GM12891 (cell line): Measurements from ENCODE around the gene MYL7.
A peak's percentile ranks its signal among the peaks of the same experiment; 100 is the strongest.

Source experiments
- DNase-seq: peaks from one replicate; pipeline ENCODE4 v3.0.0; 2011; ENCODE audit warnings: low spot score; ENCODE audit not compliant: insufficient read length
- FAIRE-seq: peaks from 2 replicates; lab custom pipeline; 2011; peaks lifted over from hg19 to GRCh38; lab: Jason Lieb, UNC
- PAX5 ChIP-seq: IDR thresholded peaks from 2 replicates; pipeline ENCODE4 v1.6.1; 2011; ENCODE audit warnings: low read length, moderate library complexity, mild to moderate bottlenecking; ENCODE audit not compliant: insufficient read depth, severe bottlenecking
- POLR2A ChIP-seq: IDR thresholded peaks from 2 replicates; pipeline ENCODE4 v1.6.1; 2011; ENCODE audit warnings: low read depth, low read length, control low read depth
- POLR2AphosphoS5 ChIP-seq: IDR thresholded peaks from 2 replicates; pipeline ENCODE4 v1.6.1; 2011; ENCODE audit warnings: low read depth, low read length, control low read depth
- POU2F2 ChIP-seq: IDR thresholded peaks from 2 replicates; pipeline ENCODE4 v1.6.1; 2011; ENCODE audit warnings: low read depth, mild to moderate bottlenecking, control low read depth, low read length, moderate library complexity
- SPI1 ChIP-seq: IDR thresholded peaks from 2 replicates; pipeline ENCODE4 v1.6.1; 2011; ENCODE audit warnings: low read depth, low read length, control low read depth
- TAF1 ChIP-seq: IDR thresholded peaks from 2 replicates; pipeline ENCODE4 v1.6.1; 2011; ENCODE audit warnings: low read depth, low read length, control low read depth

The MYL7 gene

DNA sequence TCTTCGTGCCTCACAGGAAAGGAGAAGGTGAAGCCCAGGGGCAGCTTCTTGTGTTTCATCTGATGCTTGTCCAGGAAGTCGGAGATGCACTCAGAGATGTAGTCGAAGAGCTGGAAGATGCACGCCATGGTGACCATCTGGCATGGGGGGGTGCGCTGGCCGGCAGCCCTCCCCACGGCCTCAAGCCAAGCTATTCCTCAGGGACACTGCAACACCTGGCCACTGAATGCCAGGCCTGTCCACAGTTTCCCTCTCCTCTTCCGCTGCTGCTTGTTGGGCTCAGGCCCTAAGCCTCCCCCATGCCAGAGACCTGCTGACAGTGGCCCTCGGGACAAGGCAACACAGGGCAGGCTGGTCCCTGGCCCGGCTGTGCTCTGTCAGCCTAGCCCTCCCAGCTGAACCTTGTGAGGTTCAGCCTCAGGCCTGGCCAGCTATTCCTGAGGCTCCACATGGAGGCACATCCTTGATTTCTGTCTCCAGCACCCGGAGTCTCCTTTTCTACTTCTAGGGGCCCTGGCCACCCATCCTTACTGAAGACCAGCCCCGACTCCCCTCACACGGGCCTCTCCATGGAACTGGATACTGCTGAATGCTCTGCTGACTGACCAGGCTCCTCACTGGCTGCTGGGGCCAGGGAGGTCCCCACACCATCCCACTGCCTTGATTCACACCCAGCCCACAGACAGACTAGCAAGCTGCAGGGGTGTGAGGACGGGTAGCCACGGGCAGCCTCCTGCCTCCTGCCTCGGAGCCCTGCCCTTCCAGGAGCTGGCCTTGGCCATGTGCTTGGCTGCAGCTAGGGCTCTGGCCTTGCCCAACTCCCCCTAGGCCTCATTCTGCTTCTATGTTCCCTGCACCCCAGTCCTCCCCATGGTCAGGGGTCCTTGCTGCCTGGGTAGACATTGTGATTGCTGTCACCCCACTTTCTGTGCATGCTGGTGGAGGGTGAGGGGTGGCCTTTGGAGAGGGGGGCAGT, 10.1 kb upstream of the MYL7 start:
- TF ChIP-seq POLR2AphosphoS5 (no peak), PAX5 (no peak), SPI1 (no peak), POU2F2 (no peak), POLR2A (no peak), TAF1 (no peak)
- no peak for FAIRE-seq
- DNase-seq: no peak

DNA sequence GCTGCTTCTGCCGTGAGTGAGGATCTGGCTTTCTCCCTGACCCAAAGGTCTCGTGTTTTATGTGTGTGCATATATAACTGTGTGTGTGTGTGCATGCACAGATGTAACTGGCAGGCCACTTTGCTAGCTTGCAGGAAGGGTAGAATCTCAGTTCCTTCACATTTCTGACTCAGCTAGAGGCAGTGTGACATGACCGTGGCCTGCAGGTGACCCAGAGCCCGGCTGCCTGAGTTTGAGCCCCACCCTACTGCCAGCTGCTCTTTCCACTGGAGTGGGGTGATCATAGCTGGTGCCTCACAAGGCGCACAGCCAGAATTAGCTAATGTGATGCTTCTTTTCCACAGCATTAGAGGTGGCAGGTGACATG, 9.3 kb upstream of the MYL7 start:
- peak; percentile 73 for DNase-seq
- FAIRE-seq: peak; percentile 99

DNA sequence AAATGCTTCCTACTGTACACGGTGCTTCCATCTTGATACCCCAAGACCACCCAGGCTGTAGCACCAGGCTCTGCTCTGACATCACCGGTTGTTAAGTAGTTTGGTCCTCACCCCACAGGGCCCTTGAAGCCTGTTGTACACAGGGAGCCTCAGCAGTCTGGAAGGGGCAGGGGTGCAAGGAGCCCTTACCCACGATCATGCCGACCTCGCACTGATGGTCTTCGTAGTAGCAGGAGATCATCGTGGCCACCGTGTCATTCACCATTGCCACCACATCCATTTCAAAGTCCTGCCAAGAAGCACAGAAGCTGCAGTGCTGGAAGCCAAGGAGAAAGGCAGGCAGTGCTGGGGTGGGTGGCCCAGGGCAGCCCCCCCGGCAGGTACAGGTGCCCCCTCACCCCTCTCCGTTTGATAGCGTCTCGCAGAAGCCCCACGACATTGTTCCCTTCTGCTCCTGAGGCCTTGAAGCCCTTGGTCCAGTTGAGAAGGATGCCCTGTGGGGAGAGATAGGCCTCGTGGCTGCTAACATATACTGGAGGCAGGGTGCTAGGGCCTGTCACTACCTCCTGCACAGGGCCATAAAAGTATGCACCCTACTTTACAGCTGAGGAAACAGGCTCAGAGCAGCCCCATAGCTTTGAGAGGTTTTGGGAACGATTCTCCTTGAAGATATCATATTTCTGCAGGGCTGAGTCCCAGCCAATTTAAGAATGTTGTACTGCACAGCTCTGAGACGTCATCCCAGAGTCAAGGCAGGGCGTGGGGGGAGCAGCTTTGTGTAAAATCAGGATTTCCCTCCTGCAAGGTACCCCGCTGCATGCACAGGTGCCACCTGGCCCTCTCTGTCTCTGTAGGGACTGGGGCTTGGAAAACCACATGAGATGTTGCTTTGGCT, 8.7 kb upstream of the MYL7 start:
- no peak for TF ChIP-seq SPI1
- TF ChIP-seq POLR2AphosphoS5: no peak
- TF ChIP-seq PAX5: no peak
- TF ChIP-seq POLR2A: no peak
- TF ChIP-seq POU2F2: no peak
- TF ChIP-seq TAF1: no peak
- no peak for DNase-seq
- no peak for FAIRE-seq

More for the DNA sequence above, 9.3 kb upstream of the MYL7 start:
- TF ChIP-seq PAX5: no peak
- no peak for TF ChIP-seq POLR2A
- TF ChIP-seq SPI1: peak; percentile 86
- TF ChIP-seq POU2F2: 0 out of 2 replicates have a peak, but pooled peaks have one; percentile 41
- TF ChIP-seq POLR2AphosphoS5: no peak
- no peak for TF ChIP-seq TAF1

DNA sequence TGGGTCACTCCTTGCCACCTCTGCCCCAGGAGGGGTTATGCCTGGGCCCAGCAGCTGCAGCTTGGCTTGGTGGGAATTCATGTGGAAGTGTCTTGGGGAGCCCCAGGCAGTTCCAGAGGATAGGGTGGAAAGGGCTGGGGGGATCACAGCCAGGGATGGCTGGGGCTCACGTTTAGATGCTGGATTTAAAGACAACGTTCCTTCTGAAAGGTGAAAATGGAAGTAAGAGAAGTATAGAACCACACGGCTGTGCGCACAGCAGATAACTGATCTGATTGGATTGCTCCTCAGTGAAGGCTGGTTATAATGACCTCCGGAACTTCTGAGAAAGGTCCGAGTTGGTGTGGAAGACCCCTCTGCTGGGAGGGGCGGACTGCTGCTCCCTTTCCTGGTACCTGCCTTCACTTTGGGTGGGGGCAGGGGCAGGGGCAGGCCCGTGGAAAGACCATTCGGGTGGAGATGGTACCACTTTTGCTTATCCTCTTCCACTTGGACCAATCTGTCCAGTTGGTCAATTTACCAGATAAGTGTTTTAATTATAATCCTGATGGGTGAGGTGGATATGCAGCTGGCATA, 7.9 kb upstream of the MYL7 start:
- no peak for DNase-seq
- TF ChIP-seq TAF1 (no peak), POLR2AphosphoS5 (no peak), POLR2A (no peak), POU2F2 (no peak), PAX5 (no peak), SPI1 (no peak)
- no peak for FAIRE-seq

DNA sequence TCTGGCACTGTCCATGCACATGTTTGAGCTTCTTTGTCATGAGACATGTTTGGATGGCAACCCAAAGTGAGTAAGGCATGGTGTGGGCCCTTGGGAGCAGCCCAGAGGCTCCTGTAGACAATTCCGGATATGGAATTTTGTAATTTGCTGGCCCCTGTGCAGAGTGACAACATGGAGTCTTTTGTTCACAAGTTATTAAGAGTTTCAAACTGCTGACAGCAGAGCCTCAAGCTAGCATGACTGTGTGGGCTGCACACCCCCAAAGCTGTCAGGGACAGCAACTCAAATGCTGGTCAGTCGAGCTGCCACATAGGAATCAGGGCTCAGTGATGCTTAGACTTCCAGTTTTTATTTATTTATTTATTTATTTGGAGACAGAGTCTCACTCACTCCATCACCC, 7.0 kb upstream of the MYL7 start:
- DNase-seq (no peak), FAIRE-seq (no peak)
- TF ChIP-seq POU2F2 (no peak), POLR2AphosphoS5 (no peak), SPI1 (no peak), POLR2A (no peak), TAF1 (no peak), PAX5 (no peak)

DNA sequence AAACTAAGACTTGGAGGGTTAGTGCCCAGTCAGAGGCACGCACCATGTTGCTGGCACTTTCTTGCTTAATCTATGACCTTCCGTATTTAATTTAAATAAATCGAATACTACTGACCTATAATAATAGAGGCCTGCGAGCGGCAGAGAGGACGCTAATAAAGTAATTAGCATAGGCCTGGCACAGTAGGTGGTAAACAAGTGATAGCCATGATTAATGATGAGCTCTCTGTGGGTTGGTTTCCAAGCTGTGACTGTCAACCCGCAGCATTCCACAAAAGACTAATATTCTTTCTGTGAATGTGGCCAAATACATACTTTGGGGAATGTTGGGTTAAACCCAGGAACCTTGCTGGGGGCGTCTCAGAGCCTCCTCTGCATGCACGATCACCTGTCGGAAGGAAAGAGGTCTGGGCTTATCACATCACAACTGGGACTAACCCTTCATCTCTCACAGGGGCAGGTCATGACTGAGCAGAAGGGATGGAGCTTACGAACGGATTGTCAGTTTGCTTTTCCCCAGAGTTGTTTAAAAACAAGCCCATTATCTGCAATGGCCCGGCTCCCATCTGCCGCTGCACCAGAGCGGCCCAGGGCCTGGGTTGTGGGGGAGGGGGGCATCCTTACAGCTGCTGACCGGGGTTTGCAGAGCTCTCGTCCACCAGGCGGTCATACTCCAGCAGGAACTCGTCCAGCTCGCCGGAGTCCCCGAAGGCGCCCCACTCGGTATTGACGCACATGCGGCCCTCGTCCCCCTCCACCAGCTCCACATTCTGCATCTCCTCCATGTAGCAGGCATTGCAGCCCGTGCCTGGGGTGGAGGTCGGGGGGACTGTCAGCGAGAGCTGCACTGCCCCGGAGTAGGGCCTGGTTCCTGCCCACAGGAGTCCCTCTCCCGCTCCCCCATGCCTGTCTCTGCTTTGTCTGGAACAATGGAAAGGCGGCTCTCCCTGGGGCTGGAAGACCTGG, 6.2 kb upstream of the MYL7 start:
- TF ChIP-seq POLR2AphosphoS5: no peak
- no peak for TF ChIP-seq POU2F2
- TF ChIP-seq SPI1: no peak
- TF ChIP-seq POLR2A: no peak
- TF ChIP-seq PAX5: no peak
- no peak for TF ChIP-seq TAF1
- no peak for FAIRE-seq
- no peak for DNase-seq

DNA sequence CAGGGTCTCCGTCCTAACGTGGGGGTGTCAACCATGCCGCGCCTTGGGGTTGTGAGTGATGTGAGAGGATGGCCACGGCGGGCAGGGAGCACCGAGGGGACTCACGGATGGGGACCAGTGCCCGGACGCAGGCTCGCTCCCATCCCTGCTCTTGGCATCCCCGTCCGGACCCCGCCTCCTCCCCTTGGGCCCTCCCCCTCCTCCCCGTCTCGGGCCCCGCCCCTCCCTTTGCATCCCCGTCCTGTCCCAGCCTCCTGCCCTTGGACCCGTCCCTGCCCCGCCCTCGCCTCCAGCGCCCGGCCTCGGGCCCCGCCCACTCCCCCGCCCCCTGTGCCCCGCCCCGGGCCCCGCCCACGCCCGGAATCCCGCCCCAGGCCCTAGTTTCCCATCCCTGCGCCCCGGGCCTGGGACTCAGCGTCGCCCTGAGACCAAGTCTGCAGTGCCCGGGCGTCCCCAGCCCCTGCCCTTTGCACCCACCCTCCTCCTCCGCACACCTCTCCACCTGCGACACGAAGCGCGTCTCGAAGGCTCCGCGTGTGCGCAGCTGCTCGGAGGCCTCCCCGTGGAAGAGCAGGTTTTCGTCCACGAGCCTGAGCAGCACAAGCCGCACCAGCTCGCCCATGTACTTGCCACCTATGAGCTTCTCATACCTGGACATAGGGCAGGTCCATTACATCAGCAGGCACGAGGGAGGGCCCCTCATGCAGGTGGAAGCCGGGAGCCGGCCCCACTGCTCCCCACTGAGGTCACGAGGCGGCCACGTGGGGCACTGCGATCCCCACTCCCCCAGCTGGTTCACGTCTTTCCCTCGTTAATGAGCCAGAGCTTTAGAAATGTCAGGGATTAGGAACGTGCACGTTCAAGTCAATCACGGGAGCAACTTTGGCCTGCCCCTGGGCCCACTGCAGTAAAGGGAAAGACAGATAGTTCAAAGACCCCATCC, 5.1 kb upstream of the MYL7 start:
- peak; percentile 79 for DNase-seq
- TF ChIP-seq POU2F2 (no peak), POLR2A (no peak), SPI1 (no peak), PAX5 (no peak), TAF1 (no peak), POLR2AphosphoS5 (no peak)
- no peak for FAIRE-seq
